HepG2 (cell line): Measurements from ENCODE around the gene DDC. TPM values are rescaled to one million over a fixed set of nuclear protein-coding genes. Genes with fewer than 3 reads are reported as not detected.

Experiments used
- CEBPB ChIP-seq: IDR thresholded peaks from 2 replicates; pipeline ENCODE4 v1.6.1; 2011; ENCODE audit warnings: low read depth, low read length, improper control_type of control experiment, borderline replicate concordance
- FOXA1 ChIP-seq, 2 experiments: fragments of 450-650 bp in 1 of 2; sonication (generic) in 1 of 2; formaldehyde crosslinking in 1 of 2; IDR thresholded peaks; 2 replicates each; pipeline versions ENCODE4 v1.4.0 to v1.6.1; 2016 to 2020; ENCODE audit warnings: missing genetic modification reagents in 1 of 2
- FOXP4 ChIP-seq: sonication (generic); formaldehyde crosslinking; IDR thresholded peaks from 2 replicates; pipeline ENCODE4 v1.4.0; 2020; ENCODE audit warnings: missing genetic modification reagents
- GRHL1 ChIP-seq: sonication (generic); formaldehyde crosslinking; conservative IDR thresholded peaks from 2 replicates; pipeline ENCODE4 v1.8.0; 2022; ENCODE audit warnings: missing genetic modification reagents
- NFAT5 ChIP-seq: sonication (generic); formaldehyde crosslinking; IDR thresholded peaks from 2 replicates; pipeline ENCODE4 v1.4.0; 2020; ENCODE audit warnings: missing genetic modification reagents
- PRDM10 ChIP-seq: sonication (generic); formaldehyde crosslinking; IDR thresholded peaks from 2 replicates; pipeline ENCODE4 v1.4.0; 2020; ENCODE audit warnings: low read depth, missing genetic modification reagents
- RXRA ChIP-seq: sonication (generic); formaldehyde crosslinking; IDR thresholded peaks from 2 replicates; pipeline ENCODE4 v1.5.1; 2020; ENCODE audit warnings: missing genetic modification reagents
- TP53 ChIP-seq: sonication (generic); formaldehyde crosslinking; conservative IDR thresholded peaks from 2 replicates; pipeline ENCODE4 v1.4.0; 2020; ENCODE audit warnings: missing genetic modification reagents
- ZBTB43 ChIP-seq: sonication (generic); formaldehyde crosslinking; conservative IDR thresholded peaks from 2 replicates; pipeline ENCODE4 v1.4.0; 2020; ENCODE audit warnings: missing genetic modification reagents
- ZFP37 ChIP-seq: sonication (generic); formaldehyde crosslinking; IDR thresholded peaks from 2 replicates; pipeline ENCODE4 v1.4.0; 2020; ENCODE audit warnings: missing genetic modification reagents, borderline replicate concordance
- ZMYM3 ChIP-seq: sonication (generic); formaldehyde crosslinking; IDR thresholded peaks from 2 replicates; pipeline ENCODE4 v1.5.1; 2020; ENCODE audit warnings: mild to moderate bottlenecking, missing genetic modification reagents
- ZNF143 ChIP-seq: sonication (generic); formaldehyde crosslinking; IDR thresholded peaks from 2 replicates; pipeline ENCODE4 v1.4.0; 2020; ENCODE audit warnings: missing genetic modification reagents
- ZNF34 ChIP-seq: sonication (generic); formaldehyde crosslinking; IDR thresholded peaks from 2 replicates; pipeline ENCODE4 v1.4.0; 2020; ENCODE audit warnings: mild to moderate bottlenecking, missing genetic modification reagents, borderline replicate concordance
- ZNF713 ChIP-seq: sonication (generic); formaldehyde crosslinking; IDR thresholded peaks from 2 replicates; pipeline ENCODE4 v1.4.0; 2020; ENCODE audit warnings: mild to moderate bottlenecking, missing genetic modification reagents
- polyA plus RNA-seq, 8 experiments: library from polyadenylated mRNA; depleted of rRNA in 3 of 8; stranded (reverse) in 7 of 8; unstranded in 1 of 8; fragments of >200 nt; fragmentation: Illumina TruSeq in 4 of 8; extraction: Trizol in 4 of 8; gene quantifications; 2 replicates each; pipeline versions ENCODE4 v1.2.1 to v1.2.3, GENCODE V29; 2011 to 2016; ENCODE audit warnings: low read depth in 4 of 8, missing spikeins in 1 of 8, mixed read lengths in 1 of 8; ENCODE audit not compliant: insufficient read depth in 1 of 8
- total RNA-seq, 5 experiments: library from RNA; depleted of rRNA; stranded (reverse); fragments of >200 nt; fragmentation: Illumina TruSeq; extraction: Trizol; gene quantifications; 2 replicates each; pipeline ENCODE4 v1.2.3, GENCODE V29; 2016; ENCODE audit warnings: low read depth in 1 of 5

DDC gene
- total and polyA plus RNA-seq, 2 of the 13 experiments (the other 11 are each of a cell fraction or from before 2014, with no cell fraction given), result 11.7 to 93.3 TPM

GRCh38 chr7:50449881-50450589 lies 115.2 kb downstream of the DDC start, which contains the start of gene FIGNL1 (continued):
- TF ChIP-seq RXRA (peak; percentile 33; the same call in 1 of the 2 replicates), ZFP37 (0 out of 2 replicates have a peak, but pooled peaks have one; percentile 12), ZNF34 (CRISPR knock-in tag) (no peak), ZBTB43 (CRISPR knock-in tag) (peak; percentile 17; the same call in 1 of the 2 replicates), FOXA1 (IDR thresholded peaks at IDR 0.05) (no peak), FOXA1 (CRISPR knock-in tag; IDR thresholded peaks at IDR 0.05) (peak; percentile 46), GRHL1 (CRISPR knock-in tag) (no peak), ZNF713 (CRISPR knock-in tag) (no peak), PRDM10 (CRISPR knock-in tag) (no peak), TP53 (CRISPR knock-in tag) (no peak), CEBPB (no peak), NFAT5 (CRISPR knock-in tag) (no peak), ZMYM3 (CRISPR knock-in tag) (no peak), ZNF143 (peak; percentile 50; the same call in 1 of the 2 replicates), FOXP4 (CRISPR knock-in tag) (peak; percentile 33; the same call in 1 of the 2 replicates)
